Stimulated activated CD4-positive, alpha-beta T cell treated with anti-CD3 and anti-CD28 coated beads, Interleukin-1b, Interleukin-23, amount 100 ng/mL, for 1 hour (primary cell): ENCODE results near the gene KCTD18.
A peak's percentile ranks its signal among the peaks of the same experiment; 100 is the strongest.

Experiments
- DNase-seq, 2 donors: peaks; one replicate each; pipeline ENCODE4 v3.0.0-alpha.2; 2020; ENCODE audit warnings: low read depth in 2 of 2

Gene KCTD18

GRCh38 chr2:200484934-200485333, 24.9 kb downstream of the KCTD18 start:
- no peak for DNase-seq

- DNase-seq = no peak
Observed at GRCh38 chr2:200483729-200484198, 26.1 kb downstream of the KCTD18 start.

GRCh38 chr2:200482194-200482593, 27.7 kb downstream of the KCTD18 start:
- no peak for DNase-seq

- DNase-seq = no peak
Observed at GRCh38 chr2:200479692-200480265, 30.1 kb downstream of the KCTD18 start.

- no peak for DNase-seq
Observed at GRCh38 chr2:200477667-200478131, 32.2 kb downstream of the KCTD18 start.

- no peak for DNase-seq
Observed at GRCh38 chr2:200476836-200477235, 33.0 kb downstream of the KCTD18 start.

- no peak for DNase-seq
Observed at GRCh38 chr2:200475795-200476194, 34.1 kb downstream of the KCTD18 start.

GRCh38 chr2:200472853-200473464, 36.9 kb downstream of the KCTD18 start:
- DNase-seq = no peak

GRCh38 chr2:200471928-200472645, 37.8 kb downstream of the KCTD18 start:
- no peak for DNase-seq

GRCh38 chr2:200471324-200471848, 38.5 kb downstream of the KCTD18 start:
- no peak for DNase-seq

- no peak for DNase-seq
Observed at GRCh38 chr2:200470230-200470629, 39.6 kb downstream of the KCTD18 start.

GRCh38 chr2:200469708-200470211, 40.1 kb downstream of the KCTD18 start:
- DNase-seq = no peak

GRCh38 chr2:200467806-200468681, 41.8 kb downstream of the KCTD18 start:
- DNase-seq = no peak

GRCh38 chr2:200466425-200467418, 43.1 kb downstream of the KCTD18 start:
- DNase-seq = peak in 1 of 2 donors; percentile 17

GRCh38 chr2:200463452-200463851, 46.4 kb downstream of the KCTD18 start:
- DNase-seq = no peak

- DNase-seq = no peak
Observed at GRCh38 chr2:200461846-200462710, 47.8 kb downstream of the KCTD18 start.

- DNase-seq = no peak
Observed at GRCh38 chr2:200459101-200459500, 50.8 kb downstream of the KCTD18 start.

GRCh38 chr2:200456567-200456966, 53.3 kb downstream of the KCTD18 start:
- no peak for DNase-seq

- no peak for DNase-seq
Observed at GRCh38 chr2:200455958-200456421, 53.9 kb downstream of the KCTD18 start.
